ENCODE data around the gene NSG2.

DNA sequence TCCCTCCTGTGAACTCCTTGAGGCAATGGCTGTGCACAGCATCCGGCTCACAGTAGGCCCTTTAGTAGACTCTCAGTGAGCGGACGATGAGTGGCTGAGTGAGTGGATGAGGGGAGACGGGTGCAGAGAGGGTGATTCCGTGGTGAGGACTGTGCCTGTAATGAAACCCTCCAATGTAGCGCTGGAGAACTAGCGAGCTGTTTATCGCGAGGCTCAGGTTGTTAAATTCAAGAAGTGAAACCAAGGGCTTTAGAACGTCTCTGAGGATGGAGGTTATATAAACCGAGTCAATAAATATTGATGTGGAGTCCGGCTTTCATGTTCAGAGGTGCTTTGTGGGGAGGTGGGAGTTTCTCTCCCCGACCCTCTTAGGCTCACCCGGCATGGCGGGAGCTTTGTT lies 53.2 kb downstream of the NSG2 start:
- TF ChIP-seq, protein P1, sequence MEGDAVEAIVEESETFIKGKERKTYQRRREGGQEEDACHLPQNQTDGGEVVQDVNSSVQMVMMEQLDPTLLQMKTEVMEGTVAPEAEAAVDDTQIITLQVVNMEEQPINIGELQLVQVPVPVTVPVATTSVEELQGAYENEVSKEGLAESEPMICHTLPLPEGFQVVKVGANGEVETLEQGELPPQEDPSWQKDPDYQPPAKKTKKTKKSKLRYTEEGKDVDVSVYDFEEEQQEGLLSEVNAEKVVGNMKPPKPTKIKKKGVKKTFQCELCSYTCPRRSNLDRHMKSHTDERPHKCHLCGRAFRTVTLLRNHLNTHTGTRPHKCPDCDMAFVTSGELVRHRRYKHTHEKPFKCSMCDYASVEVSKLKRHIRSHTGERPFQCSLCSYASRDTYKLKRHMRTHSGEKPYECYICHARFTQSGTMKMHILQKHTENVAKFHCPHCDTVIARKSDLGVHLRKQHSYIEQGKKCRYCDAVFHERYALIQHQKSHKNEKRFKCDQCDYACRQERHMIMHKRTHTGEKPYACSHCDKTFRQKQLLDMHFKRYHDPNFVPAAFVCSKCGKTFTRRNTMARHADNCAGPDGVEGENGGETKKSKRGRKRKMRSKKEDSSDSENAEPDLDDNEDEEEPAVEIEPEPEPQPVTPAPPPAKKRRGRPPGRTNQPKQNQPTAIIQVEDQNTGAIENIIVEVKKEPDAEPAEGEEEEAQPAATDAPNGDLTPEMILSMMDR (IDR thresholded peaks at IDR 0.05): no peak
- TF ChIP-seq POLR2A (IDR thresholded peaks at IDR 0.05): no peak
